Progenitor cell of endocrine pancreas (in vitro differentiated cells): ENCODE results near the gene PRPF6. TPM values are rescaled to one million over a fixed set of nuclear protein-coding genes. Genes with fewer than 3 reads are reported as not detected.

ENCODE experiments used
- DNase-seq: peaks from one replicate; pipeline ENCODE4 v3.0.0; 2021; ENCODE audit warnings: low spot score; ENCODE audit not compliant: unreplicated experiment
- H3K27ac Mint-ChIP-seq: 2 replicates; pipeline ENCODE4 v1.8.0; 2021; ENCODE audit warnings: mild to moderate bottlenecking, moderate library complexity, mixed read lengths
- H3K27me3 Mint-ChIP-seq: 2 replicates; pipeline ENCODE4 v1.8.0; 2021; ENCODE audit warnings: mixed read lengths
- H3K36me3 Mint-ChIP-seq: 2 replicates; pipeline ENCODE4 v1.8.0; 2022; ENCODE audit warnings: mixed read lengths; ENCODE audit not compliant: insufficient read depth
- H3K4me1 Mint-ChIP-seq: 2 replicates; pipeline ENCODE4 v1.8.0; 2021; ENCODE audit warnings: low read depth, mixed read lengths
- H3K4me3 Mint-ChIP-seq: 2 replicates; pipeline ENCODE4 v1.8.0; 2021; ENCODE audit warnings: low read depth, mild to moderate bottlenecking, moderate library complexity, mixed read lengths
- H3K9me3 Mint-ChIP-seq: 2 replicates; pipeline ENCODE4 v1.8.0; 2021; ENCODE audit warnings: low read depth, mixed read lengths
- total RNA-seq: library from RNA; stranded (reverse); gene quantifications from 2 replicates; pipeline ENCODE4 v1.2.1, GENCODE V29; 2021
- TF ChIP-seq, protein P1 (sequence below): fragments of 200-600 bp; sonication (generic); IDR thresholded peaks from one replicate; pipeline ENCODE4 v1.5.0; 2021; ENCODE audit warnings: antibody characterized with exemption, mild to moderate bottlenecking; ENCODE audit not compliant: unreplicated experiment

PRPF6 gene
- total RNA-seq, 1 donor from 2014 or later: 76.4 TPM

DNA sequence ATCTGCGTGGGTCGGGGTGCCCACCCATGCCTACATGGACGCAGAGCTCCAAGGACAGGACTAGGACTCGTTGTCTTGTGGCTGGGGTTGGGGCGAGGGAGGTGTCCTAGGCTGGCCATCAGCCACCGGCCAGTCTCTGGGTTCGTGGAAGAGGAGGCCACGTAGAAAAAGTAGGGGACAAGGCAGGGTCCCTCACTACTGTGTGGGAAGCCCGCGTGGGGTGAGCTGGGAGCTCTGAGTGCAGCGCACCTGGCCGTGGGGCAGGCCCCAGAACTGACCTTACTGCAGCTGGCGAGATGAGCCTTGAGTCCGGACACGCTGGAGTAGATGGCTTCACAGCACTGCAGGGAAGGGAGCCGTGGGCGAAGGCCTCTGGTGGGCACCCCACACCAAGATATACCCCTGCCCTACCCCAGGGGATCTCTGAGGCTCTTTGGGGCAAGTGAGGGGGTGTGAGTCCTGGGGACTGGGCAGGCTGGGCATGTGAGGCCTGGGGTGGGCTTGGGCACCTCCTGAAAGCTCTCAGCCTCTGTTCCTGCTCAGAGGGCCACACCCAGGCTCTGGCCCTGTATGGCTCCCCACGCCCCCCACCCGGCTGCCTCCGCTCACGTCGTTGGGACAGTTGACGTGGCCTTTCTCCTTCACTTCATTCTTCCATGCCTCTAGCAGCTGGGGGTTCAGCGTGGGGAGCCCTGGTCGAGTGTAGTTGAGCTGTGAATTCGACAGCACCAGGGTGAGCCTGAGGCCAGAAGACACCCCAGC is 19.1 kb upstream of the PRPF6 start:
- H3K4me3 Mint-ChIP-seq: no peak overlapping the region
- H3K36me3 Mint-ChIP-seq: peaks cover 11% of the 10 kb centered on the region
- TF ChIP-seq, protein P1, sequence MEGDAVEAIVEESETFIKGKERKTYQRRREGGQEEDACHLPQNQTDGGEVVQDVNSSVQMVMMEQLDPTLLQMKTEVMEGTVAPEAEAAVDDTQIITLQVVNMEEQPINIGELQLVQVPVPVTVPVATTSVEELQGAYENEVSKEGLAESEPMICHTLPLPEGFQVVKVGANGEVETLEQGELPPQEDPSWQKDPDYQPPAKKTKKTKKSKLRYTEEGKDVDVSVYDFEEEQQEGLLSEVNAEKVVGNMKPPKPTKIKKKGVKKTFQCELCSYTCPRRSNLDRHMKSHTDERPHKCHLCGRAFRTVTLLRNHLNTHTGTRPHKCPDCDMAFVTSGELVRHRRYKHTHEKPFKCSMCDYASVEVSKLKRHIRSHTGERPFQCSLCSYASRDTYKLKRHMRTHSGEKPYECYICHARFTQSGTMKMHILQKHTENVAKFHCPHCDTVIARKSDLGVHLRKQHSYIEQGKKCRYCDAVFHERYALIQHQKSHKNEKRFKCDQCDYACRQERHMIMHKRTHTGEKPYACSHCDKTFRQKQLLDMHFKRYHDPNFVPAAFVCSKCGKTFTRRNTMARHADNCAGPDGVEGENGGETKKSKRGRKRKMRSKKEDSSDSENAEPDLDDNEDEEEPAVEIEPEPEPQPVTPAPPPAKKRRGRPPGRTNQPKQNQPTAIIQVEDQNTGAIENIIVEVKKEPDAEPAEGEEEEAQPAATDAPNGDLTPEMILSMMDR: no peak
- H3K27me3 Mint-ChIP-seq: no peaks in the 10 kb centered on the region
- H3K27ac Mint-ChIP-seq: no peak overlapping the region
- peaks cover 1% of the 10 kb centered on the region for H3K4me1 Mint-ChIP-seq
- H3K9me3 Mint-ChIP-seq: no peaks in the 10 kb centered on the region
- DNase-seq: no peak

DNA sequence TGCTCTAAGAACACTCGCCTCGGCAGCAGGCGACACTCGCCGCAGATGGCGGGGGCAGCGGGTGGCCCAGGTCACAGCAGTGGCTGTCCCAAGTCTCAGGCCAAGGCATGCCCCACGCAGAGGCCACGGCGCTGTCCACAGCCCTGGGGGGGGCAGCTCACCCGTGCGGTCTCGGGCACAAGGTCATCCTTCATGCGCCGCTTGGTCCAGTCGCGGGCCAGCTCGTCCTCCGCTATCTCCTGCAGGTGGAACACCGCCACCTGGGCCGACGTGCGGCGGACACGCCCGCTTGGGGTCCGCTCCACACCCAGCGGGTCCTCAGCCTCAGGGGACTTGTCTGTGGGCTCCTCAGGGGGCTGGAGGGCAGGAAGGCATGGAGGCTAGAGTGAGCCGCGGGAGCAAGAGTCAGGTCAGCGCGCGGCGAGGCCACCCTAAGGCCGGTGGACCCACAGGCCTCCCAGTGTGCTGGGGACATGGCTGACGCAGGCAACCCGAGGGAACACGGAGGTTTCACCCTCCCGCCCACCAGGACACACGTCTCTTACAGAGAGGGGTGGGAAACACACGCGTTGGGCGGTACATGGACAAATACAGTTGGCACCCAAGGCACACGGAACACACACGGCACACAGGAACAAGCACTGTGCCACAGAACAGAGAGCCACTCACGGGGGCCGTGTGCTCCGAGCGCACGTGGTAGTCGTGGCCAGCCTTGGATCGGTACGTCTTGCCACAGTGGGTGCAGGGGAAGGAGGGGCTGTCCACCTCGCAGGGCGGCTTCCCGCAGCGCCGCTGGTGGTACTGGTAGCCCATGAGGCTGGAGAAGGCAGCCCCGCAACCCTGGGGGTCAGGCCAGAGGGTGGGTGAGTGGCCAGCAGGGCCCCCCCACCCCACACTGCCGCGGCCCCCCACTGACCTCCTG is 18.2 kb upstream of the PRPF6 start:
- Mint-ChIP-seq H3K4me1 (peaks cover 1% of the 10 kb centered on the region), H3K4me3 (no peak overlapping the region), H3K36me3 (peaks cover 11% of the 10 kb centered on the region), H3K27ac (no peak overlapping the region), H3K27me3 (no peaks in the 10 kb centered on the region), H3K9me3 (no peaks in the 10 kb centered on the region)
- TF ChIP-seq, protein P1: no peak
- DNase-seq: no peak

DNA sequence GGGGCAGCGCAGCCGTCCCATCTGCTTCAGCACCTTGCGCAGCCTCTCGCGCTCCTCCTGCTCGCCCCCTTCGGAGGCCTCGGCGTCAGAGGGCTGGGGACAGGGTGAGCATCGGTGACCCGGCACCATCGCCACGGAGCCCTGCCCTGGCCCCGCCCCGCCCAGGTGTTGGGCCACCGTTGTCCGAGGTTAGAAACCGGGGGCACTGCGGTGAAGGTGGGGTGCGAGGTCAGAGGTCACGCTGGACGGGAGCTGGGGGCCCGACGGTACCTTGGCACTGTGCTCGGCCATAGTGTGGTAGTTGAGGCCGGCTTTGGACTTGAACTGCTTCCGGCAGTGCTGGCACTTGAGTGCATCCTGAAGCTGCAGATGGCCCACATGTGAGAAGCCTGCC is 17.6 kb upstream of the PRPF6 start:
- TF ChIP-seq, protein P1: no peak
- H3K4me3 Mint-ChIP-seq: no peak overlapping the region
- H3K4me1 Mint-ChIP-seq: peaks cover 2% of the 10 kb centered on the region
- peaks cover 11% of the 10 kb centered on the region for H3K36me3 Mint-ChIP-seq
- no peaks in the 10 kb centered on the region for H3K9me3 Mint-ChIP-seq
- no peaks in the 10 kb centered on the region for H3K27me3 Mint-ChIP-seq
- no peak overlapping the region for H3K27ac Mint-ChIP-seq
- DNase-seq: no peak

DNA sequence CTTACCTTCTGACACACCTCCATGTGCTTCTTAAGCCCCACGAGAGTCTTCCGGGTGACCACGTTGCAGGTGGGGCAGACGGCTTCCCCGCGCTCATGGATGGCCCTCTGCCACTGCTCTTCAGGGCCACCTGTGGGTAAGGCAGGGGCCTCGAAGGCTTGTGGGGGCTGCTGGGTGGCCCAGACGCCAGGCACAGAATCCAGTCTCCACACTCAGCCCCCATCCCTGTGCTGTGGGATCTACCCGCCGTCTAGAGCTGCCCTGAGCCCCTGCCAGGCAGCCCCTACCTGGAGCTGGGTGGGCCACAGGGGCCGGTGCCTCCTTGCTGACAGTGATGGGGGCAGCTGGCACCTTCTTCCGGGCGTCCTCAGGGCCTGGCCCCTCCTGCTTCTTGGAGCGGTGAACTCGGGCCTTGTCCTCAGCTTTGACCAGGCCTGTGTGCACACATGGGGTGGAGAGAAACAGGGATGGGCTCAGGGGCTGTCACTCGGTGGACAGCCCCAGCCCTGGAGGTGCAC is 17.1 kb upstream of the PRPF6 start:
- DNase-seq: no peak
- no peaks in the 10 kb centered on the region for H3K9me3 Mint-ChIP-seq
- peaks cover 4% of the 10 kb centered on the region for H3K4me1 Mint-ChIP-seq
- no peak overlapping the region for H3K27ac Mint-ChIP-seq
- H3K4me3 Mint-ChIP-seq: no peak overlapping the region
- H3K27me3 Mint-ChIP-seq: no peaks in the 10 kb centered on the region
- TF ChIP-seq, protein P1: no peak
- H3K36me3 Mint-ChIP-seq: peaks cover 11% of the 10 kb centered on the region

DNA sequence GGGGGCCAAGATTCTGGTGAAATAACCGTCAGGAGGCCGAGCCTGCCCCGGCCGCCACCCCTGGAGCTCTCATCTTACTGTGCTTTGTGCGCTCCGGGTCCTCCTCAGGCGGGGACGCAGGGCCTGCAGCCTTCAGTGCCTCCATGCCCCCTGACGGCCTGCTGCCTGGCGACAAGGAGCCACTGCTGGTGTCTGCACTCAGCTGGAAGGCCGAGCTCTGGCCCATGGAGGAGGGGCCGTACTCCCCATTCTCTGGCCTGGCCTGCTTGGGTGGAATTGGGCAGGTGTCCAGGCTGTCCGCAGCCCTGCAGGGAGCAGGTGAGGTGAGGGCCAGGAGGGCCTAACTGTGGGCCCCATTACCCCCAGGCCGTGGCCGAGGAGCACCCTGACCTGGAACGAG is 16.5 kb upstream of the PRPF6 start:
- Mint-ChIP-seq H3K4me1 (peaks cover 6% of the 10 kb centered on the region), H3K36me3 (peaks cover 11% of the 10 kb centered on the region), H3K4me3 (no peak overlapping the region), H3K9me3 (no peaks in the 10 kb centered on the region), H3K27ac (no peak overlapping the region), H3K27me3 (no peaks in the 10 kb centered on the region)
- TF ChIP-seq, protein P1: no peak
- DNase-seq: no peak
